HUES6 (cell line): ENCODE results near the gene LHPP.
A peak's percentile ranks its signal among the peaks of the same experiment; 100 is the strongest.

Source experiments
- H3K27ac ChIP-seq: 2 replicates; pipeline ENCODE4 v1.7.0; 2013; ENCODE audit warnings: low read depth, mild to moderate bottlenecking, low read length, inconsistent platforms
- H3K27me3 ChIP-seq: 2 replicates; pipeline ENCODE4 v1.6.1; 2013; ENCODE audit warnings: low read length; ENCODE audit not compliant: control insufficient read depth, insufficient read depth
- H3K36me3 ChIP-seq: 2 replicates; pipeline ENCODE4 v1.6.1; 2013; ENCODE audit warnings: low read length; ENCODE audit not compliant: control insufficient read depth, insufficient read depth
- H3K4me1 ChIP-seq: 2 replicates; pipeline ENCODE4 v1.6.1; 2013; ENCODE audit warnings: low read length; ENCODE audit not compliant: control insufficient read depth, insufficient read depth
- H3K4me3 ChIP-seq: 2 replicates; pipeline ENCODE4 v1.5.1; 2013; ENCODE audit warnings: low read depth, low read length
- H3K9ac ChIP-seq: one replicate; pipeline ENCODE4 v1.6.1; 2013; ENCODE audit warnings: mild to moderate bottlenecking, low read length
- H3K9me3 ChIP-seq: 2 replicates; pipeline ENCODE4 v1.6.1; 2013; ENCODE audit warnings: low read depth, low read length; ENCODE audit not compliant: control insufficient read depth, insufficient read depth

The LHPP gene

GRCh38 chr10:124461642-124462347 is at the start of gene LHPP:
Gene LHPP (plus strand): TSS chr10:124461823. CDS start chr10:124461863, 40 bp downstream.
- Histone ChIP-seq H3K27me3 (no peaks in the 10 kb centered on the region), H3K27ac (no peak within 1 kb of the TSS), H3K4me1 (peaks cover 38% of the 10 kb centered on the region), H3K9ac (peak within 1 kb of the TSS; percentile 76), H3K4me3 (peak within 1 kb of the TSS; percentile 98), H3K9me3 (no peaks in the 10 kb centered on the region), H3K36me3 (no peaks in the 10 kb centered on the region)

GRCh38 chr10:124414076-124414475 is 47.5 kb upstream of the LHPP start:
- Histone ChIP-seq H3K27ac (no peak overlapping the region), H3K9ac (no peak overlapping the region), H3K27me3 (no peaks in the 10 kb centered on the region), H3K4me1 (peaks cover 18% of the 10 kb centered on the region), H3K9me3 (no peaks in the 10 kb centered on the region), H3K36me3 (peaks cover 40% of the 10 kb centered on the region), H3K4me3 (no peak overlapping the region)

GRCh38 chr10:124415210-124415609 is 46.4 kb upstream of the LHPP start:
- Histone ChIP-seq H3K9ac (no peak overlapping the region), H3K36me3 (peaks cover 30% of the 10 kb centered on the region), H3K4me3 (no peak overlapping the region), H3K9me3 (no peaks in the 10 kb centered on the region), H3K4me1 (peaks cover 23% of the 10 kb centered on the region), H3K27me3 (0 out of 2 replicates have a peak, but pooled peaks cover 3% of the 10 kb centered on the region), H3K27ac (no peak overlapping the region)

GRCh38 chr10:124416733-124417132 is 44.9 kb upstream of the LHPP start:
- Histone ChIP-seq H3K9me3 (no peaks in the 10 kb centered on the region), H3K4me3 (peak overlapping the region; percentile 38; the same call in 1 of the 2 replicates), H3K27me3 (0 out of 2 replicates have a peak, but pooled peaks cover 6% of the 10 kb centered on the region), H3K27ac (no peak overlapping the region), H3K36me3 (peaks cover 17% of the 10 kb centered on the region), H3K4me1 (peaks cover 23% of the 10 kb centered on the region), H3K9ac (no peak overlapping the region)

GRCh38 chr10:124417895-124418725 is 43.5 kb upstream of the LHPP start:
- Histone ChIP-seq H3K4me3 (peak overlapping the region; percentile 80), H3K4me1 (peaks cover 23% of the 10 kb centered on the region), H3K9me3 (no peaks in the 10 kb centered on the region), H3K27me3 (0 out of 2 replicates have a peak, but pooled peaks cover 6% of the 10 kb centered on the region), H3K36me3 (peaks cover 5% of the 10 kb centered on the region; the same call in 1 of the 2 replicates), H3K27ac (peak overlapping the region; percentile 56; the same call in 1 of the 2 replicates), H3K9ac (peak overlapping the region; percentile 52)

- Histone ChIP-seq H3K9ac (peak within 1 kb of the TSS; percentile 52), H3K9me3 (no peaks in the 10 kb centered on the region), H3K27ac (peak within 1 kb of the TSS; percentile 56; the same call in 1 of the 2 replicates), H3K4me1 (peaks cover 24% of the 10 kb centered on the region), H3K4me3 (peak within 1 kb of the TSS; percentile 80), H3K36me3 (0 out of 2 replicates have a peak, but pooled peaks cover 2% of the 10 kb centered on the region), H3K27me3 (0 out of 2 replicates have a peak, but pooled peaks cover 6% of the 10 kb centered on the region)
These were observed 42.7 kb upstream of the LHPP start, which contains the start of gene OAT for GRCh38 chr10:124418726-124419501. Gene OAT (minus strand): TSS chr10:124418923. CDS start chr10:124412171, 6,752 bp downstream.

- Histone ChIP-seq H3K4me1 (peaks cover 30% of the 10 kb centered on the region), H3K27me3 (0 out of 2 replicates have a peak, but pooled peaks cover 6% of the 10 kb centered on the region), H3K4me3 (peak overlapping the region; percentile 80), H3K9me3 (no peaks in the 10 kb centered on the region), H3K36me3 (no peaks in the 10 kb centered on the region), H3K9ac (peak overlapping the region; percentile 14), H3K27ac (no peak overlapping the region)
These were observed 42.0 kb upstream of the LHPP start for GRCh38 chr10:124419635-124420034.

GRCh38 chr10:124420254-124420653 is 41.4 kb upstream of the LHPP start:
- Histone ChIP-seq H3K27me3 (0 out of 2 replicates have a peak, but pooled peaks cover 6% of the 10 kb centered on the region), H3K27ac (no peak overlapping the region), H3K4me3 (no peak overlapping the region), H3K9me3 (no peaks in the 10 kb centered on the region), H3K4me1 (peaks cover 28% of the 10 kb centered on the region), H3K9ac (no peak overlapping the region), H3K36me3 (no peaks in the 10 kb centered on the region)

GRCh38 chr10:124422742-124423141 is 38.9 kb upstream of the LHPP start:
- Histone ChIP-seq H3K9ac (no peak overlapping the region), H3K27ac (no peak overlapping the region), H3K36me3 (no peaks in the 10 kb centered on the region), H3K4me1 (peaks cover 12% of the 10 kb centered on the region; the same call in 1 of the 2 replicates), H3K27me3 (0 out of 2 replicates have a peak, but pooled peaks cover 6% of the 10 kb centered on the region), H3K9me3 (no peaks in the 10 kb centered on the region), H3K4me3 (no peak overlapping the region)

- H3K9ac ChIP-seq: no peak overlapping the region
These were observed 37.8 kb upstream of the LHPP start for GRCh38 chr10:124423813-124424212.

More at GRCh38 chr10:124423813-124424212, 37.8 kb upstream of the LHPP start:
- Histone ChIP-seq H3K4me3 (no peak overlapping the region), H3K4me1 (peaks cover 17% of the 10 kb centered on the region; the same call in 1 of the 2 replicates), H3K36me3 (no peaks in the 10 kb centered on the region), H3K9me3 (no peaks in the 10 kb centered on the region), H3K27ac (no peak overlapping the region), H3K27me3 (0 out of 2 replicates have a peak, but pooled peaks cover 6% of the 10 kb centered on the region)
